Activated CD4-positive, CD25-positive, alpha-beta regulatory T cell treated with anti-CD3 and anti-CD28 coated beads, Interleukin-2, amount 50 U/mL, for 16 hours (primary cell): ENCODE measurements around the gene GRIN2A.

ENCODE experiments used
- DNase-seq: peaks from one replicate; pipeline ENCODE4 v3.0.0-alpha.2; 2020; ENCODE audit warnings: low read depth, low spot score

Gene GRIN2A

GRCh38 chr16:9772526-9773225, 409.6 kb downstream of the GRIN2A start:
- no peak for DNase-seq

- DNase-seq: no peak
Measured at GRCh38 chr16:9766891-9767290, 415.3 kb downstream of the GRIN2A start.

GRCh38 chr16:9763505-9763904, 418.7 kb downstream of the GRIN2A start:
- DNase-seq: no peak

DNA sequence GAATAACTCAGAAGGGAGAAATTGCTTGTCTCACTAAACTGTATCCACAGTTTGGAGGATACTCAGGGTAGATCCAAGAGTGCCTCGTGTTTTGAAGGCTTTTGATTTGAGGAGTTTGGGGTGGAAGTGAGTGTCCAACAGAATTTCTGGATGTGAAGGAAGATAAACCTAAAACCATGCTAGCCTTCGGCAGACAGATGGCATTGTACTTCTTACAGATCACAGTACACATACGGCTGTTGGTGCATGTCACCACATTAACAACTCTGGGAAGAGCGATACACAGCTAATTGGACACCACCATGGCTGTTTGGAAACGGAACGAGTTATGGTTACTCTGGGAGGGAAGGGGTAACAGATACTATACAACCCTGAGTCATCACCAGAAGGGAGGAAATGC, 420.4 kb downstream of the GRIN2A start:
- DNase-seq: no peak

- DNase-seq: no peak
Measured at GRCh38 chr16:9757687-9758086, 424.5 kb downstream of the GRIN2A start.

DNA sequence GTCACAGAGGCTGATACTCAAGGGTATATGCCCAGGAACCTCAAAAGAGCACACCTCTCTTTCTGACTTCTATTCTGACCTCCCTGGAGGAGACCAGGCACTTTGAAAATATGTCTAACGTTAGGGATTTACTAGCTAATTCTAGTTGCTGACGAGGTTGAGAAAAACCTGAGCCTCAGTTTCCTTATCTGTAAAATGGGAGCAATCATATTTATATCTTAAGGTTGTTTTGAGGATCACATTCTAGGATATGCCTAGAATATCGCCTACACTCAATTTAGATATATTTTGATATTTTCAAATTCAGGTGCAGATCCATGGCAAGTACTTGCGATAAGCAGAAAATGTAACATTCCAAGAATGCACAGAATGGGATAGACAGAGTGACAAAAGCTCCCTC, 425.8 kb downstream of the GRIN2A start:
- no peak for DNase-seq

DNA sequence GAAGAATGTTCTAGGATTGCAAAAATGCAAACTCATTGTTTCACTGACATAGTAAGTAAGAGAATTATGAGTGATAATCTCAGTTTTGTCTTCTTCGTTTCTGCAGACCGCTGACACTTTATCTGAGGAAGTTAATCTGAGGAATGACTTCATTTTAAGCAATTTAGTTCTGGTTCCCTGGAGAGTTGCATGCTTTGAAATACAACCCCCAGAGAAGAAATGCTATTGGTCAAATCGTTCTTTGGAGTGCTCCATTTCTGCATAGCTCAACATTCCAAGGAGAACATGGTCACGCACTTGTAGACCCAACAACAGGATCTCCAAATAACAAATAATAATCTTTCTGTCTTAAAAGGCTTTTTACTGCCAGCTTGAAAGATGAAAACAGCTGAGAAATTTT, 427.1 kb downstream of the GRIN2A start:
- DNase-seq: no peak

DNA sequence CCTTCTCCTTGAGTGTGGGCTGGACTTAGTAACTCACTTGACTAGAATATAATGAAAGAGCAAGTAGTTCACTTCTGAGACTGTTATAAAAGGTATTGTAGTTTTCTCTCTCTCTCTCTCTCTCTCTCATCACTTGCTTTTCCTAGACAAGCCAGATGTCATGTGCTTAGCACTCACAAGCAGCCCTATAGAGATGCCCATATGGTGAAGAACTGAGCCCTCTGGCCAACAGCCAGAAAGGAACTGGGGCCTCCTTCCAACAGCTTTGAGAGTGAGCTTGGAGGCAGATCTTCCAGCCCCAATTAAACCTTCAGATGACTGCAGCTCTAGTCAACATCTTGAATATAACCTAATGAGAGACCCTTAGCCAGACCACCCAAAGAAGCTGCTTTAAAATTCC, 440.5 kb downstream of the GRIN2A start:
- DNase-seq: no peak

- no peak for DNase-seq
Measured at GRCh38 chr16:9739301-9739700, 442.9 kb downstream of the GRIN2A start.

DNA sequence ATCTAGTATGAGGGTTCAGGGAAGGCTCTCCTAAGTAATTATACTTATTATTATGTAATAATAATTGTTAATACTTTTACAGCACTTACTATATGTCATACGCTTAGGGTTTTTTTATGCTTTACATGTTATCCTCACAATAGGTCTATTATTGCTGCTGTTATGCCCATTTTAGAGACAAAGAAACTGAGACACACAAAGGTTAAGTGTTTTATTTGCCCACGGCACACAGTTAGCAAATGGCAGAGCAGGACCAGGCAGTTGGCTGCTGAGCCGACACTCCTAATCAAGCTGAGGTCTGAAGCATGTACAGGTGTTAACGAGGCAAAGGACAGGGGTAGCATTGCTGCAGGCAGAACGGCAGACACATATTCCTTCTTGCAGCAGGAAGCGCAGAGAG, 443.5 kb downstream of the GRIN2A start:
- DNase-seq: no peak

DNA sequence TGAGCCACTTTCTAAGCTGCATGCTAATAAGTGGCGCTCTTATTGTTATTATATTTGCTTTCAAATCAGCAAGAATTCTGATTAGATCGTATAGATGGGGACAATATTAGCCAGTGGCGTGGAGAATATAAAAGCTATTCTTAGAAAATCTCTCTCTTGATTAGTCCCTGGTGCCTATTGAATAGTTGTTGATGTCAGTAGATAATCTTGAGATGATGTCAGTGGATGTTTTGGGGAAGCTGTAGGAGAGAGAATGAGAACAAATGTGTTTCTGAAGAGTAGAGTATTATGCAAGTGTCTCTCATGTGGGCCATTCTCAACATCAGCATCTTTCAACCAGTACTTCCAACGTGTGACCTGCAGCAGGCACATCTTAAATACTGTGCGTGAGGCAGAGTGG, 445.7 kb downstream of the GRIN2A start:
- no peak for DNase-seq

- DNase-seq: no peak
Measured at GRCh38 chr16:9723136-9723535, 459.1 kb downstream of the GRIN2A start.

DNA sequence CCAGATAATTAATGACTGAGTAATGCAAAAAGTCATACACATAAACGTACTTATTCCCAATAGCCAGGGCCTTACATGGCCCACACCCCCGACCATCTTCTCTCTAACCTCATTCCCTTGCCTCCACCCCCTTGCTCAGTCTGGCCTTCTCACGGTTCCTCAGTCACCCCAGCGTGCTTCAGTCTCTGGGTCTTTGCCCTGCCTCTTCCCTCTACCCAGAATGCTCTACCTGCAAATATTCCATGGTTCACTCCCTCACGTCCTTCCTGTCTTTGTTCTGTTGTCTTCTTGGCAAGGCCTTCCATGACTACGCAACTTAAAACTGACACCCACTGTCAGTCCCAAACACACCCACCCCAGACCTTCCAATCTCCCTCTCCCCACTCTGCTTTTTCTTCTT, 468.3 kb downstream of the GRIN2A start:
- DNase-seq: no peak

- DNase-seq: no peak
Measured at GRCh38 chr16:9713156-9713555, 469.1 kb downstream of the GRIN2A start.

GRCh38 chr16:9708972-9709620, 473.1 kb downstream of the GRIN2A start:
- DNase-seq: no peak

- no peak for DNase-seq
Measured at GRCh38 chr16:9706217-9706836, 475.9 kb downstream of the GRIN2A start.

- no peak for DNase-seq
Measured at GRCh38 chr16:9703731-9704130, 478.5 kb downstream of the GRIN2A start.
